Stomach (tissue), 9 donors: ENCODE results near the gene RLF. TPM values are rescaled to one million over a fixed set of nuclear protein-coding genes. Genes with fewer than 3 reads are reported as not detected.
A peak's percentile ranks its signal among the peaks of the same experiment; 100 is the strongest.

Source experiments
- DNase-seq, 2 donors: peaks; one replicate each; pipeline versions ENCODE4 v3.0.0 to v3.0.0-alpha.2; 2013 to 2019
- H3K27ac ChIP-seq, 5 donors: fragments of 200-600 bp in 4 of 5; sonication (generic) in 4 of 5; one replicate each; pipeline ENCODE4 v1.5.1; 2013 to 2019; ENCODE audit warnings: mild to moderate bottlenecking in 1 of 5, moderate library complexity in 1 of 5
- H3K27me3 ChIP-seq, 3 donors: fragments of 200-600 bp; sonication (generic); one replicate each; pipeline ENCODE4 v1.5.1; 2017 to 2019; ENCODE audit warnings: mixed run types in 1 of 3
- H3K36me3 ChIP-seq, 4 donors: fragments of 200-600 bp; sonication (generic); 1 replicate in 3 of 4; 2 replicates in 1 of 4; pipeline ENCODE4 v1.5.1; 2016 to 2019
- H3K4me1 ChIP-seq, 4 donors: fragments of 200-600 bp; sonication (generic); one replicate each; pipeline ENCODE4 v1.5.1; 2016 to 2019
- H3K4me3 ChIP-seq, 4 donors: fragments of 200-600 bp; sonication (generic) in 3 of 4; one replicate each; pipeline ENCODE4 v1.5.1; 2016 to 2019; ENCODE audit warnings: mild to moderate bottlenecking in 1 of 4
- H3K9me3 ChIP-seq, 4 donors: fragments of 200-600 bp; sonication (generic); one replicate each; pipeline ENCODE4 v1.5.1; 2016 to 2019
- CTCF ChIP-seq, 7 experiments: fragments of 450-650 bp in 4 of 7; fragments of 200-600 bp in 3 of 7; sonication (generic) in 3 of 7; IDR thresholded peaks; one replicate each; pipeline ENCODE4 v1.5.1; 2016 to 2019; ENCODE audit warnings: antibody characterized with exemption in 7 of 7, control low read depth in 2 of 7, mild to moderate bottlenecking in 1 of 7
- EP300 ChIP-seq: sonication (generic); formaldehyde crosslinking; IDR thresholded peaks from one replicate; pipeline ENCODE4 v1.6.1; 2017; ENCODE audit warnings: antibody characterized with exemption
- POLR2A ChIP-seq, 4 donors: fragments of 450-650 bp; IDR thresholded peaks; one replicate each; pipeline ENCODE4 v1.6.1; 2016; ENCODE audit warnings: antibody characterized with exemption in 4 of 4, control low read depth in 2 of 4, mild to moderate bottlenecking in 1 of 4, moderate library complexity in 1 of 4
- POLR2AphosphoS5 ChIP-seq, 3 donors: sonication (generic); formaldehyde crosslinking; IDR thresholded peaks; one replicate each; pipeline ENCODE4 v1.6.1; 2016; ENCODE audit warnings: antibody characterized with exemption in 3 of 3
- WGBS, 5 donors: extraction: QIAGEN DNeasy Blood & Tissue Kit in 3 of 5; methylation state at CpG; one replicate each; pipeline versions ENCODE4 v1.1.5 to v1.1.7; 2013 to 2018; 5-methylcytosine and 5-hydroxymethylcytosine counted together
- intact Hi-C: fragments of 100-400 bp; cut with DNase I; formaldehyde crosslinking; loops from one replicate; pipeline ENCODE4 v1.15.1; 2023; ENCODE audit warnings: low total_unique reads
- polyA plus RNA-seq, 3 donors: library from polyadenylated mRNA; stranded (reverse); fragments of 200-250 nt; gene quantifications; one replicate each; pipeline ENCODE4 v1.2.3, GENCODE V29; 2013
- total RNA-seq, 5 donors: library from RNA; depleted of rRNA; stranded (reverse); fragments of >200 nt; gene quantifications; one replicate each; pipeline versions ENCODE4 v1.1.0 to v1.2.3, GENCODE V29; 2014 to 2016
- donor health status: healthy with polysubstance abuse.
- donor health status: Bipolar disorder and iron deficiency.
- donor health status: healthy.

Gene RLF
- total and polyA plus RNA-seq, 8 donors, result 3.1 to 38.7 (median 14.6) TPM

- WGBS, 5 donors, result 90 to 93% (median 92%) methylated on average over 6 of the region's 6 CpGs
- Histone ChIP-seq H3K36me3 (peaks cover 27 to 94% (median 79%) of the 10 kb centered on the region in 4 donors), H3K27me3 (no peaks in the 10 kb centered on the region), H3K9me3 (no peaks in the 10 kb centered on the region), H3K4me3 (no peak overlapping the region), H3K4me1 (peaks cover 0 to 67% (median 32%) of the 10 kb centered on the region in 4 donors), H3K27ac (peak overlapping the region; percentile 18 to 81 (median 54))
- intact Hi-C loops, result no loop called here
- no peak for DNase-seq
- no peak for TF ChIP-seq CTCF (IDR thresholded peaks at IDR 0.05)
- no peak for TF ChIP-seq POLR2A (IDR thresholded peaks at IDR 0.05)
- TF ChIP-seq POLR2AphosphoS5 (IDR thresholded peaks at IDR 0.05), result no peak
- TF ChIP-seq EP300, result no peak
Observed at GRCh38 chr1:40266786-40267535, 105.8 kb downstream of the RLF start.

- WGBS, 5 donors, result 26 to 42% (median 38%) methylated on average over 2 of the region's 2 CpGs
- Histone ChIP-seq H3K27ac (peak overlapping the region in 4 of 5 donors; percentile 24 to 81 (median 62)), H3K4me1 (peaks cover 0 to 60% (median 28%) of the 10 kb centered on the region in 4 donors), H3K4me3 (no peak overlapping the region), H3K9me3 (no peaks in the 10 kb centered on the region), H3K36me3 (peaks cover 27 to 94% (median 79%) of the 10 kb centered on the region in 4 donors), H3K27me3 (no peaks in the 10 kb centered on the region)
- TF ChIP-seq POLR2A (IDR thresholded peaks at IDR 0.05) (no peak), POLR2AphosphoS5 (IDR thresholded peaks at IDR 0.05) (peak in 2 of 3 donors; percentile 58 to 60)
- peak; percentile 16 to 38 for DNase-seq
- intact Hi-C loops, result no loop called here
Observed at GRCh38 chr1:40267767-40268187, 106.6 kb downstream of the RLF start.

GRCh38 chr1:40268211-40268610 lies 107.0 kb downstream of the RLF start:
- Histone ChIP-seq H3K9me3 (no peaks in the 10 kb centered on the region), H3K27ac (peak overlapping the region in 4 of 5 donors; percentile 24 to 81 (median 62)), H3K36me3 (peaks cover 31 to 94% (median 79%) of the 10 kb centered on the region in 4 donors), H3K4me3 (no peak overlapping the region), H3K27me3 (no peaks in the 10 kb centered on the region), H3K4me1 (peaks cover 0 to 55% (median 26%) of the 10 kb centered on the region in 4 donors)
- no peak for DNase-seq
- intact Hi-C loops, result no loop called here
- TF ChIP-seq CTCF (IDR thresholded peaks at IDR 0.05) (no peak), POLR2A (IDR thresholded peaks at IDR 0.05) (no peak), EP300 (no peak), POLR2AphosphoS5 (IDR thresholded peaks at IDR 0.05) (no peak)

GRCh38 chr1:40270152-40270834 lies 109.1 kb downstream of the RLF start:
- Histone ChIP-seq H3K4me3 (no peak overlapping the region), H3K27ac (no peak overlapping the region), H3K9me3 (no peaks in the 10 kb centered on the region), H3K36me3 (peaks cover 31 to 93% (median 78%) of the 10 kb centered on the region in 4 donors), H3K4me1 (peaks cover 0 to 41% (median 20%) of the 10 kb centered on the region in 4 donors), H3K27me3 (no peaks in the 10 kb centered on the region)
- TF ChIP-seq CTCF (IDR thresholded peaks at IDR 0.05) (no peak), EP300 (no peak), POLR2AphosphoS5 (IDR thresholded peaks at IDR 0.05) (no peak), POLR2A (IDR thresholded peaks at IDR 0.05) (no peak)
- DNase-seq, result no peak
- intact Hi-C loops, result no loop called here
- 56 to 84% (median 69%) methylated on average over 3 of the region's 3 CpGs for WGBS, 5 donors
